KMS-11 (cell line): Measurements from ENCODE around the gene TMEM108.

ENCODE experiments used
- H2AFZ ChIP-seq: fragments of 200-600 bp; sonication (generic); 2 replicates; pipeline ENCODE4 v1.6.1; 2016; ENCODE audit warnings: antibody characterized with exemption, mixed run types, low read depth
- H3K27ac ChIP-seq: fragments of 200-600 bp; sonication (generic); 2 replicates; pipeline ENCODE4 v1.6.1; 2016; ENCODE audit warnings: mild to moderate bottlenecking, mixed run types
- H3K27me3 ChIP-seq: fragments of 200-600 bp; sonication (generic); 2 replicates; pipeline ENCODE4 v1.6.1; 2017; ENCODE audit warnings: mild to moderate bottlenecking, low read depth, mixed run types, moderate library complexity; ENCODE audit not compliant: insufficient read depth
- H3K36me3 ChIP-seq: fragments of 200-600 bp; sonication (generic); 2 replicates; pipeline ENCODE4 v1.6.1; 2017; ENCODE audit warnings: mild to moderate bottlenecking, mixed run types; ENCODE audit not compliant: insufficient read depth
- H3K4me1 ChIP-seq: fragments of 200-600 bp; sonication (generic); 2 replicates; pipeline ENCODE4 v1.6.1; 2016; ENCODE audit warnings: mild to moderate bottlenecking, low read depth, mixed run types; ENCODE audit not compliant: poor library complexity, severe bottlenecking
- H3K4me2 ChIP-seq: fragments of 200-600 bp; sonication (generic); 2 replicates; pipeline ENCODE4 v1.7.0; 2016; ENCODE audit warnings: mild to moderate bottlenecking, mixed run types
- H3K4me3 ChIP-seq: fragments of 200-600 bp; sonication (generic); IDR thresholded peaks from 2 replicates; pipeline ENCODE4 v1.6.1; 2017; ENCODE audit warnings: low read depth, low read length, mixed read lengths; ENCODE audit not compliant: insufficient read depth
- H3K79me2 ChIP-seq: fragments of 200-600 bp; sonication (generic); 2 replicates; pipeline ENCODE4 v1.6.1; 2016; ENCODE audit warnings: low read depth, mixed run types; ENCODE audit not compliant: insufficient read depth
- H3K9ac ChIP-seq: fragments of 200-600 bp; sonication (generic); 2 replicates; pipeline ENCODE4 v1.6.1; 2016; ENCODE audit warnings: mild to moderate bottlenecking, mixed run types
- H4K20me1 ChIP-seq: fragments of 200-600 bp; sonication (generic); 2 replicates; pipeline ENCODE4 v1.6.1; 2016; ENCODE audit warnings: mild to moderate bottlenecking, mixed run types; ENCODE audit not compliant: insufficient read depth
- TF ChIP-seq, protein P1 (sequence below): fragments of 200-600 bp; sonication (generic); conservative IDR thresholded peaks from 2 replicates; pipeline ENCODE4 v1.6.1; 2017; ENCODE audit warnings: low read depth, mild to moderate bottlenecking, antibody characterized with exemption, low read length, moderate library complexity, mixed read lengths

Gene TMEM108

DNA sequence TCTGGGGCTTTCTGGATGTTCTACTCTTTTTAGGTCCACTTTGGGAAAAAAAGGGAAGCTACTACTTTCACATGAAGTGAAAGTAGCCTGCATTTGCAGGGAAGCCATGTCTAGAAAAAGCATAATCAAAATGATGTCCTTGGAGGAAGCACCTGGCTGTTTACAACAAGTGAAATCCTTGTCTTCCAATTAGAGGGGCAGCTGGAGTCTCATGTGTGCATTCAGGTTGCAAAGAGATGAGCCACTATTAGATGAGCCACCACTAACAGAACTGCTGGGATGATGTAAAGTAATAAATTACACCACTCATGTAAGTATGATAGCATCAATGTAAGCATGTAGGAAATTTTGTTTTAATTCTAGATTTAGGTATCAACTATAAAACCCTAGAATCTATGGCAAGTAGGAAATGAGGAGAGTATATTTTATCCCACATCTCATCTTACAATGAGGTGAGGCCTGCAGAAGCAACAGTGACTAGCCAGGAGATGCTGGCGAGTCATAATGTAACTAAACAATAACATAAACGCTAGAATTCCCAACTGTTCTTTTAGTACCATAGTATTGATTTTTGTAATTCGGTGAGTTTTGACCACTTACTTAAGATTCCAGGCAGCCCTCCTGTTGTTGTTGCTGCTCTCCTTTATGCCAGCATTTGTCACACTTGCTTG, 75.9 kb downstream of the TMEM108 start:
- H3K4me3 ChIP-seq, result no peak overlapping the region
- no peak overlapping the region for H3K4me2 ChIP-seq
- no peak overlapping the region for H3K9ac ChIP-seq
- TF ChIP-seq, protein P1, sequence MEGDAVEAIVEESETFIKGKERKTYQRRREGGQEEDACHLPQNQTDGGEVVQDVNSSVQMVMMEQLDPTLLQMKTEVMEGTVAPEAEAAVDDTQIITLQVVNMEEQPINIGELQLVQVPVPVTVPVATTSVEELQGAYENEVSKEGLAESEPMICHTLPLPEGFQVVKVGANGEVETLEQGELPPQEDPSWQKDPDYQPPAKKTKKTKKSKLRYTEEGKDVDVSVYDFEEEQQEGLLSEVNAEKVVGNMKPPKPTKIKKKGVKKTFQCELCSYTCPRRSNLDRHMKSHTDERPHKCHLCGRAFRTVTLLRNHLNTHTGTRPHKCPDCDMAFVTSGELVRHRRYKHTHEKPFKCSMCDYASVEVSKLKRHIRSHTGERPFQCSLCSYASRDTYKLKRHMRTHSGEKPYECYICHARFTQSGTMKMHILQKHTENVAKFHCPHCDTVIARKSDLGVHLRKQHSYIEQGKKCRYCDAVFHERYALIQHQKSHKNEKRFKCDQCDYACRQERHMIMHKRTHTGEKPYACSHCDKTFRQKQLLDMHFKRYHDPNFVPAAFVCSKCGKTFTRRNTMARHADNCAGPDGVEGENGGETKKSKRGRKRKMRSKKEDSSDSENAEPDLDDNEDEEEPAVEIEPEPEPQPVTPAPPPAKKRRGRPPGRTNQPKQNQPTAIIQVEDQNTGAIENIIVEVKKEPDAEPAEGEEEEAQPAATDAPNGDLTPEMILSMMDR, result no peak
- H3K27ac ChIP-seq, result no peak overlapping the region
- H3K4me1 ChIP-seq, result no peaks in the 10 kb centered on the region
- no peak overlapping the region for H2AFZ ChIP-seq
- H3K36me3 ChIP-seq, result no peaks in the 10 kb centered on the region
- H3K79me2 ChIP-seq, result no peaks in the 10 kb centered on the region
- H4K20me1 ChIP-seq, result no peaks in the 10 kb centered on the region
- H3K27me3 ChIP-seq, result no peaks in the 10 kb centered on the region

DNA sequence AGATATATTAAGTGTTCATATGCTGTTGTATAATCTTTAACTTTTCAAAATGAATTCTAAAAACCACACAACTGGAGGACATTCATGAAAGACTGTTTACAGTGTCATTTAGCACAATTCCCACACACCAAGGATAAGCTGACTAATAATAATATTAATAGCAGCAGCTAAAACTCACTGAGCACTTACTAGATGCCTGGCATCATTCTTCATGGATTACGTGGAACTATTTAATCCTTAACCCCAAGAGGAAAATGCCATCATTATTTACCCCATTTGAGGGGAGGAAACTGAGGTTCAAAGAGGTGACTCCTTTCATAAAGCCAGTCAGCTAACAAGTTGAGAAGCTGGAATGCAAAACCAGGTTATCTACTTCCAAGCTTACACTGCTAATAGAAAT, 77.0 kb downstream of the TMEM108 start:
- no peak overlapping the region for H3K9ac ChIP-seq
- TF ChIP-seq, protein P1, result no peak
- H3K27ac ChIP-seq, result no peak overlapping the region
- H3K4me3 ChIP-seq, result no peak overlapping the region
- no peaks in the 10 kb centered on the region for H4K20me1 ChIP-seq
- H3K4me2 ChIP-seq, result no peak overlapping the region
- no peaks in the 10 kb centered on the region for H3K79me2 ChIP-seq
- H3K27me3 ChIP-seq, result no peaks in the 10 kb centered on the region
- H3K36me3 ChIP-seq, result no peaks in the 10 kb centered on the region
- no peaks in the 10 kb centered on the region for H3K4me1 ChIP-seq
- no peak overlapping the region for H2AFZ ChIP-seq

DNA sequence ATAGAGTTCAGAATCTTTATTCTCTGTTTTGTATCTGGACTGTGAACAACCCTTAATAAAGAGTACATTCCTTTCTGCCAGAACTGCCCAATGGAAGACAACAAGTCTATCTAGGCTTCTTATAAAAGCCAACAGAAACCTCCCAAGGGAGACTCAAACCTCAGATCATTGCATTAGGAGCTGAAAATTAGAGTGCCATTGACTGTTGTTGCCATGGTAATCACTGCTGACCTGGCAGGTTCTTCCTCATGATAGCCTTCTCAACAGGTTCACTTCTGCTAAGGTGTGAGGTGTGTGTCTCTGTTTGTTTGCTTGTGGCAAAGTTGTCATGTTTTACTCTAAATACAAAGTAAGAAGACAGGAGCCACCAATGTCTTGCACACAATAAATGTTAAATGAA, 79.2 kb downstream of the TMEM108 start:
- no peak overlapping the region for H3K9ac ChIP-seq
- H3K4me3 ChIP-seq, result no peak overlapping the region
- no peaks in the 10 kb centered on the region for H3K4me1 ChIP-seq
- H3K27ac ChIP-seq, result no peak overlapping the region
- no peak overlapping the region for H3K4me2 ChIP-seq
- H3K79me2 ChIP-seq, result no peaks in the 10 kb centered on the region
- no peaks in the 10 kb centered on the region for H3K36me3 ChIP-seq
- H2AFZ ChIP-seq, result no peak overlapping the region
- TF ChIP-seq, protein P1, result no peak
- no peaks in the 10 kb centered on the region for H3K27me3 ChIP-seq
- no peaks in the 10 kb centered on the region for H4K20me1 ChIP-seq

DNA sequence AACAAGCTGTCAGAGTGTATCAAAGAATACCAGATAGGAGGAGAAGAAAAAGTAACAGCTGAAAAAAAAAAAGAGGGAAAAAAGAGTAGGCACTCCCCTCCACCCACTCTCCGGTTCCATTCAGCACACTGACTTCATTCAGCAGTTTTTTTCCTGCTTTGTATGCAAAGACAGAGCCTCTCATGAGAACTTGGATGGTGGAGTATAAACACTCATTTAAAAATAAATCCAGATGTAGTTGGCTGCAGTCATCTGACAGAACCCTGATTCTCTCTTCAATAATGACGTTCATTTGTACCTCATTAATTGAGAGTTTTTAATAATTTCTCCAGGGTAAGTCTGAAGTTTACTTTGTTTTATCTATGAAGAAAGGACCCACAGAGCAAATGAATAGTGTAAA, 81.0 kb downstream of the TMEM108 start:
- no peaks in the 10 kb centered on the region for H3K4me1 ChIP-seq
- TF ChIP-seq, protein P1, result no peak
- no peak overlapping the region for H2AFZ ChIP-seq

More for the DNA sequence above, 81.0 kb downstream of the TMEM108 start:
- Histone ChIP-seq H3K36me3 (no peaks in the 10 kb centered on the region), H3K4me3 (no peak overlapping the region), H3K9ac (no peak overlapping the region), H3K27ac (no peak overlapping the region), H4K20me1 (no peaks in the 10 kb centered on the region), H3K27me3 (no peaks in the 10 kb centered on the region), H3K4me2 (no peak overlapping the region), H3K79me2 (no peaks in the 10 kb centered on the region)
